SKM-1 (cell line): ENCODE results near the gene MAGEA4.
"Not testable (repeated sequence)": the region's sequence is repeated elsewhere in the genome, so short reads cannot be mapped to it uniquely, and the experiment has no call there.

Experiments used
- DNase-seq: peaks from one replicate; lab custom pipeline; 2025; ENCODE audit not compliant: unreplicated experiment; lab: John Stamatoyannopoulos, UW

Gene MAGEA4, protein sequence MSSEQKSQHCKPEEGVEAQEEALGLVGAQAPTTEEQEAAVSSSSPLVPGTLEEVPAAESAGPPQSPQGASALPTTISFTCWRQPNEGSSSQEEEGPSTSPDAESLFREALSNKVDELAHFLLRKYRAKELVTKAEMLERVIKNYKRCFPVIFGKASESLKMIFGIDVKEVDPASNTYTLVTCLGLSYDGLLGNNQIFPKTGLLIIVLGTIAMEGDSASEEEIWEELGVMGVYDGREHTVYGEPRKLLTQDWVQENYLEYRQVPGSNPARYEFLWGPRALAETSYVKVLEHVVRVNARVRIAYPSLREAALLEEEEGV

DNA sequence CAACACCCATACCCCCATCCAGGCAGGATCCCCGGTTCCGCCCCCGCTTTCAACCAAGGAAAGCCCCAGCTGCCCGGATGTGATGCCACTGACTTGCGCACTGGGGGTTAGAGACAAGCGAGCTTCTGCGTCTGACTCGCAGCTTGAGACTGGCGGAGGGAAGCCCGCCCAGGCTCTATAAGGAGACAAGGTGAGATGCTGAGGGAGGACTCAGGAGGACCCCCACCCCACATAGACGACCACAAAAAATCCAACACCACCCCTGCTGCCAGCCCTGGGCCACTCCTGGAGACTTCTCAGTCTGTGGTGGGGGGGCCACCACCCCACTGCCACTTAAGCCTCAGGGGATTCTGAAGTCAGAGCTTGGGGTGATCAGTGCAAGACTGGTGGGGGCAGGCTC is at the start of gene MAGEA4:
Gene MAGEA4, plus strand, starts transcription at position 110 of the 400 bp plus-strand sequence. CDS start 10,776 bp downstream, outside the sequence.
- no peak for DNase-seq

- DNase-seq: no peak
Measured at GRCh38 chrX:151870602-151871001, 42.1 kb upstream of the MAGEA4 start.

GRCh38 chrX:151871244-151871643 is 41.4 kb upstream of the MAGEA4 start:
- no peak for DNase-seq

- DNase-seq: no peak
Measured at GRCh38 chrX:151873096-151873495, 39.6 kb upstream of the MAGEA4 start.

- no peak for DNase-seq
Measured at GRCh38 chrX:151875270-151876026, 37.2 kb upstream of the MAGEA4 start.

GRCh38 chrX:151878574-151878973 is 34.1 kb upstream of the MAGEA4 start:
- no peak for DNase-seq

DNA sequence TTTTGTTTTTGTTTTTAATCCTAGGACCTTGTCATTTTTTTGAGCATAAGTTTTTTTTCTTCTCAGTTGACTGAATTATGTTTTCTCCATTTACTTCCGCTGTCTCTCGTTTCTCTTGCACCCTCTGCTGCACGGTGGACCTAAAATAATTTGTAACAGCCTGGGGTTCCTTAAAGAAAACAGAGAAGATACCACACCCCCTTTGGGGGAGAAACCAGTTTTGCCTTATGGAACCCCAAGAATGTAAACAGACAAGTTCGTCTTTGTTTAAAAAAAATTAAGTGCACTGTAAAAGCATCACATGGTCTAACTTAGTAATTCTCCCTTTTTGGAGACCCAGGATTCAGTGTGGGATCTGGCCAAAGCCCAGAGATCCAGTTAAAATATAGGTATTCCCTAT is 32.8 kb upstream of the MAGEA4 start:
- no peak for DNase-seq

GRCh38 chrX:151880895-151881294 is 31.8 kb upstream of the MAGEA4 start:
- DNase-seq: no peak

DNA sequence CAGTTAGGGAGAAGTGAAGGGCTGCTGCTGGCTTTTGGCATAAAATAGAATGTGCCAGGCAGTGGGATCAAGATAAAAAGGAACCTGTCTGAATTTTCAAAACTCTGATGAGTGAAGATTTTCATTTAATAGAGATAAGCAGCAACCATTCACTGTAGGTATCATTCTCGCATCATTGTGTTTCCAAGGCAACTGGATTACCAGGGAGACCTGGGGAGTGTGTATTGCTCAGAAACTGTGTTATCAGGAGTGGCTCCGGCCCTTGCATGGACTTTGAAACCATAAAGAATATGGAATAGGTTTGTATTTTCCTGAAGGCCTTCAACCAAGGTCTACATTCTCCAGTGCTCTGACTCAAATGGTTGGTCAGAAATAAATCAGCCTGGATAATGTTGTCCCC is 23.3 kb upstream of the MAGEA4 start:
- DNase-seq: no peak

- no peak for DNase-seq
Measured at GRCh38 chrX:151896734-151897474, 15.8 kb upstream of the MAGEA4 start.

DNA sequence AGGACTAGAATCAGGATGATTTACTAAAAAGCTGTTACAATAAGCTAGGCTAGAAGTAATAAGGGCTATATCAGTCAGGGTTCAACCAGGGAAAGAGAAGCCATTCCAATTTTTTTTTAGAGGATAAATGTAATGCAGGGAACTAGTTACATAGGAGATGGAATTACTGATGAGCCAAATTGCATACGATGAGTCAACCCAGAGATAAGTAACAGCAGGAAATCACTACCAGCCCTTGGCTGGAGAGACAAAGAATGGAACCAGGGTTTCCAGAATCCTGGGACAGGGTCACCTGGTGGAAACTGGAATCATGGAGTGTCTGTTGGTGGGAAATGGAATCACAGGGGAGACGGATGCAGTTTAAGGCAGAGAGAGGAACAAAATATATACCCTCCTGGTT is 13.1 kb upstream of the MAGEA4 start:
- no peak for DNase-seq

GRCh38 chrX:151901826-151902225 is 10.9 kb upstream of the MAGEA4 start:
- no peak for DNase-seq

DNA sequence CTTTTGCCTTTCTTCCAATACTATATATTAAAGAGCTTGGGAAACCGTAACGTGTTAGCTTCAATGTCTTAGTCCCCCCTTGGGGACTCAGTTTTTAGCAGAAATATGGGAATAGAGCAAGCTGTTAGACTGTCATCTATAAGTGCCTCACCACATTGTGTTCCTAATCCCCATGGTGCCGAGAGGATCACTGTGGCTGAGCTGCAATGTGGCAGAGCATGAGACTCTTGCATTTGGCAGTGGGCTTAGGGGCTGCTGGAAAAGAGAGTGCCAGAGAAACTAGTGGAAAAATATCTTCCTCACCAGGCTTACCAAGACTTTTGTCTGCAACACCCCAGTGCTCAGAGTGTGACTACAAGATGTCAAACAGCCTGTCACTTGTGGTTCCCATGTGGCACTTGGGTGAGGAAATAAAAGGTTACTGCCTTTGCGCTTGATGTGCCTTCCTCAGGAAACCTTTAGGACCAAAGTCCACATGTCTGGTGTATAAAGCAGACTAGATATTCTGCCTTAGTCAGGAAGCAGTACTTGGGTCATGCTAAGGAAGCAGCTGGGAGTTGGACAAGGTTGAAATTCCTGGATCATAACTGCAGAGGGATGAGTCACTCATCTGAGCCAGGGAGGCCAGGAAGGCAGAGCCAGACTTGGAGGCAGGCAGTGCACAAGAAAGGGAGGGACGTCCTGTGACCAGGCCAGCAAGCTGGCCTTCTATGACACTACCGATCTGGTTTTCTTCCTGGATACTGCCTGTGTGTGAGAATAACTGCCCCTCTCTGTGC is 9.7 kb upstream of the MAGEA4 start:
- DNase-seq: no peak

DNA sequence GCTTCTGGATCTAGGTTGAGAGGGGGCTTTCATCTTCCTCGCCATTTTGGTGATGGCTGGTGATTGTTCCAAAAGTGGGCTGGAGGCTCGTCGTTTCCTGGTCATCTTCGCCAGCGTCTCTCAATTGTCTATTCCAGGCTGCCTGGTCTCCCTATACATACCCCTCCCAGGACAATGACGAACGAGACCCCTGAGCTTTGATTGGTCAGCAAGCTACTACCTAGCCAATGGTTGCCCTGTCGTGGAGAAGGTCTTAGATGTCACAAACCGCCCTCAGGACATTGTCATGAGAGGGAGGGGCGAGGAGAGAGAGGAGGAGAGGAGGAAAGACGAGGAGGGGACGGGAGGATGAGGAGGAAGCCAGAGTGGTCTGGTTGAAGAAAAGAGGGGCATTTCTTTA is 7.7 kb upstream of the MAGEA4 start:
- DNase-seq: no peak

GRCh38 chrX:151912221-151912620 is 468 bp upstream of the MAGEA4 start:
- DNase-seq: no peak

DNA sequence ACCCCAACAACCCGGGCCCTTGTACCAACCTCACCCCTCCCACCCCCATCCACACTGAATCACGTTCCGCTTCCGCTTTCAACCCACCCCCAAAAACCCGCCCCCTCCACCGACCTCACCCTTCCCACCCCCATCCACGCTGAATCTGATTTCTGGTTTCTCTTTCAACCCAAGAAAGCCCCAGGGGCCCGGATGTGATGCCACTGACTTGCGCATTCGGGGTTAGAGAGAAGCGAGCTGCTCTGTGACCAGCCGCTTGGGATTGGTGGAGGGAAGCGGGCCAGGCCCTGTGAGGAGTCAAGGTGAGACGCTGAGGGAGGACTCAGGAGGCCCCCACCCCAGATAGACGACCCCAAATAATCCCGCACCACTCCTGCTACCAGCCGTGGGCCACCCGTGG is 6.0 kb downstream of the MAGEA4 start:
- DNase-seq: not testable (repeated sequence)

DNA sequence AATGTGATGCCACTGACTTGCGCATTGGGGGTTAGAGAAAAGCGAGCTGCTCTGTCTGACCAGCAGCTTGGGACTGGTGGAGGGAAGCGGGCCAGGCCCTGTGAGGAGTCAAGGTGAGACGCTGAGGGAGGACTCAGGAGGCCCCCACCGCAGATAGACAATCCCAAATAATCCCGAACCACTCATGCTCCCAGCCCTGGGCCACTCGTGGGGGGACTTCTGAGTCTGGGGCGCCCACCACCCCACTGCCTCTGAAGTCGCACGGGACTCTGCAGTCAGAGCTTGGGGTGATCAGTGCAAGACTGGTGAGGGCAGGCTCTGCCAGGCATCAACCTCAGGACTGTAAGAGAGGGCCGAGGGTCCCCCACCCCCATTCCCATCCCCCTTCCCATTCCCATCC is 6.9 kb downstream of the MAGEA4 start:
- no peak for DNase-seq

- no peak for DNase-seq
Measured at GRCh38 chrX:151920101-151920500, 7.4 kb downstream of the MAGEA4 start.

- DNase-seq: no peak
Measured at GRCh38 chrX:151920530-151920929, 7.8 kb downstream of the MAGEA4 start.

DNA sequence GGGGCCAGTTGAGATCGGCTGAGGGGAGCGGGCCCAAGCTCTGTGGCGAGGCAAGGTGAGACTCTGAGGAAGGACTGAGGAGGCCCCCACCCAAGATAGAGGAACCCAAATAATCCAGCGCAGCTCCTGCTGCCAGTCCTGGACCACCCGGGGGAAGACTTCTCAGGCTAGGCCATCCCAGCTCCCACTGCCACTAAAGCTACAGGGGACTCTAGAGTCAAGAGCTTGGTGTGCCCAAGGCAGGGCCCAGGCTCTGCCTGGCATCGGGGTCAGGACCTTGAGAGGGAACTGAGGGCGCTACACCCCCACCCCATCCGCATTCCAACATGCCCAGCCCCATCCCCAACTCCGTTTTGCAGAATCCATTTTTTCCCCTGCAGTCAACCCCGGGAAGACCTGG is 8.6 kb downstream of the MAGEA4 start:
- DNase-seq: no peak

DNA sequence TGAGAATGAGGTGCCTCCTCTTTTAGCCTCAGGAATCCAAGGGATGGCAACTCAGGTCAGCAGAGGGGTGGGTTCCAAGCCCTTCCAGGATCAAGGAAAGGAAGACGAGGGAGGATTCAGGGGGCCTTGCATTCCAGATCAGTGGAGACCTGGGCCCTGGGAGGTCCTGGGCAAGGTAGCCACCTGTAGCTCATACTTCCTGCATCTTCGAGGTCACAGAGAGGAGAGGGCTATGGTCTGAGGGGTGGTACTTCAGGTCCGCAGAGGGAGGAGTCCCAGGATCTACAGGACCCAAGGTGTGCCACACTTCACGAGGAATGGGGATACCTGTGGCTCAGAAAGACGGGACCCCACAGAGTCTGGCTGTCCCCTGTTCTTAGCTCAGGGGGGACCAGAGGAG is 9.2 kb downstream of the MAGEA4 start:
- no peak for DNase-seq
